Measurements from ENCODE around the gene DNAH5. TPM values are rescaled to one million over a fixed set of nuclear protein-coding genes. Genes with fewer than 3 reads are reported as not detected.
A peak's percentile ranks its signal among the peaks of the same experiment; 100 is the strongest.

The DNAH5 gene
- total and polyA plus RNA-seq, 4 donors = 0.96 to 2.6 (median 2.0) TPM

- H3K4me3 ChIP-seq (ENCODE audit: low read depth, low read length) = no peak overlapping the region
- no peak overlapping the region for H3K27ac ChIP-seq (ENCODE audit: low read depth, low read length)
- H3K27me3 ChIP-seq (ENCODE audit: control insufficient read depth, insufficient read depth, low read length) = no peaks in the 10 kb centered on the region
- 45% methylated on average over 2 of the region's 5 CpGs for WGBS (ENCODE audit: insufficient coverage)
- no peaks in the 10 kb centered on the region for H3K4me1 ChIP-seq (ENCODE audit: control insufficient read depth, insufficient read depth, low read length)
- peak in 3 of 6 donors; percentile 14 to 47 (median 20) for DNase-seq (ENCODE audit: low read depth in 4 of 6, low spot score in 6 of 6)
- no peaks in the 10 kb centered on the region for H3K9me3 ChIP-seq (ENCODE audit: control insufficient read depth, insufficient read depth, low read length)
- H3K36me3 ChIP-seq (ENCODE audit: control insufficient read depth, insufficient read depth, low read length) = no peaks in the 10 kb centered on the region
These were observed 77.7 kb downstream of the DNAH5 start for GRCh38 chr5:13866792-13867191.

GRCh38 chr5:13865312-13865711, 79.2 kb downstream of the DNAH5 start:
- Histone ChIP-seq H3K27ac (ENCODE audit: low read depth, low read length) (no peak overlapping the region), H3K9me3 (ENCODE audit: control insufficient read depth, insufficient read depth, low read length) (no peaks in the 10 kb centered on the region), H3K4me3 (ENCODE audit: low read depth, low read length) (no peak overlapping the region), H3K4me1 (ENCODE audit: control insufficient read depth, insufficient read depth, low read length) (no peaks in the 10 kb centered on the region), H3K36me3 (ENCODE audit: control insufficient read depth, insufficient read depth, low read length) (no peaks in the 10 kb centered on the region), H3K27me3 (ENCODE audit: control insufficient read depth, insufficient read depth, low read length) (no peaks in the 10 kb centered on the region)
- DNase-seq (ENCODE audit: low read depth in 4 of 6, low spot score in 6 of 6) = no peak

DNA sequence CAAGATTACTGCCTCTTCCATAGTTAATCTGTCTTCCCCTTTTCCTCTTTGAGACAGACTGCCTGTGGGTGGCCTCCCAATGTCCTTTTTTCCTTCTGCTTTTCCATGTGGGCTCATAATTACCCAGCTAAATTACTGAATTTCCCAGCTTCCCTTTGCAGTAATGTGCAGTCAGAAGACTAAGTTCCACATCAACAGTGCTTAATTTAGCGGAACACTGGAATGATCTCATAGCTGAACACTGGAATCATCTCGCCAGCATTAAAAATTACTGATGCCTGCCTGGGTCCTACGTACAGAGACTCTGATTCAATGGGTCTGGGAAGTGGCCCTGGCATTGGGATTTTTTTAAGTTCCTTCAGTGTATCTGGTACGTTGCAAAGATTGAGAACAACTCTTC, 84.3 kb downstream of the DNAH5 start:
- H3K27ac ChIP-seq (ENCODE audit: low read depth, low read length) = no peak overlapping the region
- H3K9me3 ChIP-seq (ENCODE audit: control insufficient read depth, insufficient read depth, low read length) = no peaks in the 10 kb centered on the region
- WGBS (ENCODE audit: insufficient coverage) = 73% methylated on average over 3 of the region's 4 CpGs
- H3K27me3 ChIP-seq (ENCODE audit: control insufficient read depth, insufficient read depth, low read length) = no peaks in the 10 kb centered on the region
- no peak overlapping the region for H3K4me3 ChIP-seq (ENCODE audit: low read depth, low read length)
- peak in 1 of 6 donors; percentile 75 for DNase-seq (ENCODE audit: low read depth in 4 of 6, low spot score in 6 of 6)
- no peaks in the 10 kb centered on the region for H3K36me3 ChIP-seq (ENCODE audit: control insufficient read depth, insufficient read depth, low read length)
- H3K4me1 ChIP-seq (ENCODE audit: control insufficient read depth, insufficient read depth, low read length) = no peaks in the 10 kb centered on the region

DNA sequence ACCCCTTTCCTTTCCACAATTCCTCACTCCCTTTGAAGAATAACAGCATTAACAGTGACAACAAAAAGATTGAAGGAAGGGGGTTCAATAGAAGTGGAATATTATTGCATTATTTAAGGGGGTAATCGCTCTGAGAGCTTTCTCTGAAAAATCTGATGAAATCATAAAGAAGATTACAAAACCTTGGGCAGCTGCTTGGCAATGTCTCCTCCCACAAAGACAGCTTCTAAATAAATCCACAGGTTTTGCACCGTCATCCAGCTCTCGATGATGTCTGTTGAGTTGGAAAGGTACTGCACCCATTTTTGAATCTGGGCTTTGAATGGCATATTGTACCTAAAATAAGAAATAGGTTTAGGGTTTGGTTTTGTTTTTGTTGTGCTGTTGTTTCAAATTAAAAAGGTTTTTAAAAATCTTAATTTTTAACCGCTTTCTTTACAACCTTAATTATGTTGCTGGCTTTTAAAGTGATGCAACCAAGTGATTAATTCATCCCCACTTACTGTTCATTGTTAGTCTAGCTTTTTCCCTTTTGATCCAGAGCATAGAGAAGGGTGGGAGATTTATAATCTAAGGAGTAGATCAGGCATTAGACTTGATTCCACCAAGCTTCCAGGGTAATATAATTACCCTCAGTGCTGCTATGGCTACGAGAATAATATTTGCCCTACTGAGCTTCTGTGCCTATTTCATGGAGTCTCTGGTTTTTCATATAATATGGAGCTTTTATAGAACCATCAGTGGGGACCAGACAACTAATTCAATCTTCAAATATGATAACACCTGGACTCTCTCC, 85.0 kb downstream of the DNAH5 start:
- H3K36me3 ChIP-seq (ENCODE audit: control insufficient read depth, insufficient read depth, low read length) = no peaks in the 10 kb centered on the region
- no peaks in the 10 kb centered on the region for H3K27me3 ChIP-seq (ENCODE audit: control insufficient read depth, insufficient read depth, low read length)
- H3K4me1 ChIP-seq (ENCODE audit: control insufficient read depth, insufficient read depth, low read length) = no peaks in the 10 kb centered on the region
- H3K27ac ChIP-seq (ENCODE audit: low read depth, low read length) = no peak overlapping the region
- no peaks in the 10 kb centered on the region for H3K9me3 ChIP-seq (ENCODE audit: control insufficient read depth, insufficient read depth, low read length)
- no CpG with 5 or more reads among the region's 5 CpGs for WGBS (ENCODE audit: insufficient coverage)
- no peak for DNase-seq (ENCODE audit: low read depth in 4 of 6, low spot score in 6 of 6)
- H3K4me3 ChIP-seq (ENCODE audit: low read depth, low read length) = no peak overlapping the region

DNA sequence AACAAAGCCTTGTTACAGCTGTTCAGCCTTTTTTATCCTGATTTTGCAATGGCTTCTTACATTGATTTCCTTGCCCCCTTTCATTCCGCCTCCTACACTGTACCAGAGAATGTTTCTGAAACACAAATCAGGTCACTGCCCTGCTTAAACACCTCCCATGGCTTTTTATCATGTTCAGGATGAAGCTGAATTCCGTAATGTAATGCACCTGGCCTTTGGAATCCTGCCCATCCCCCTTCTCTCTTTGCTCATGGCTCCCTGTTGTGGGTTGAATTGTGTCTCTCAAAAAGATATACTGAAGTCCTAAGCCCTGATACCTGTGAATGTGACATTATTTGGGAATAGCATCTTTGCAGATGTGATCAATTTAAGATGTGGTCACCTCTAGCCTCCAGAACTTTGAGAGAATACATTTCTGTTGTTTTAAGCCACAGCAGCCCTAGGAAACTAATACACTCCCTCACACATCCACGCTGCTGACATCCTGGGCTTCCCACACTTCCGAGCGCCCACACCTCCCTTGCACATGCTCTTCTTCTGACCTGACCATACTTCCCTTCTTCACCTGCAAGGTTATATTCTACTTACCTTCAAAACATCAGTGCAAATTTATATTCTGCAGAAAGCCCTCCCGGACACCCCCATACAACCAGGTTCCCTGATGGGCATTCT, 101.2 kb downstream of the DNAH5 start:
- Histone ChIP-seq H3K27ac (ENCODE audit: low read depth, low read length) (no peak overlapping the region), H3K27me3 (ENCODE audit: control insufficient read depth, insufficient read depth, low read length) (no peaks in the 10 kb centered on the region), H3K4me3 (ENCODE audit: low read depth, low read length) (no peak overlapping the region), H3K36me3 (ENCODE audit: control insufficient read depth, insufficient read depth, low read length) (no peaks in the 10 kb centered on the region), H3K4me1 (ENCODE audit: control insufficient read depth, insufficient read depth, low read length) (no peaks in the 10 kb centered on the region), H3K9me3 (ENCODE audit: control insufficient read depth, insufficient read depth, low read length) (no peaks in the 10 kb centered on the region)
- no peak for DNase-seq (ENCODE audit: low read depth in 4 of 6, low spot score in 6 of 6)
- 86% methylated on average over 5 of the region's 6 CpGs for WGBS (ENCODE audit: insufficient coverage)

DNA sequence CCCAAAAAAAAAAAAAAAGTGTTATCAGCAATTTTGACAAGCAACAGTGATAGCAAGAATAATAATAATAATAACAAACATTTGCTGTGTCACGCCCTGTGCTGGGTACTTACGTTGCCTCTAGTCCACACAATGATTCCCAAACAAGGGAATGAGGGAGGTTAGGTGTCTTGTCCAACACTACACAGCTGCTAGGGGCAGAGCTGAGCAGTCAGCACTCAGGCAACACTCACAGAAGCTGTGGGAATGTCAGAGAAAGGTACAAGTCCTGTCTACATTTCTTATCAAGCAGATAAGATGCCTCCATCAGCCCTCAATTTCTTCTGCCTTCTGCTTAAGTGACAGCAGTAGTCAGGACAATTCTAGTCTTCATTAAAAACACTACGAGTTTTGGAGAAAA, 111.0 kb downstream of the DNAH5 start:
- Histone ChIP-seq H3K9me3 (ENCODE audit: control insufficient read depth, insufficient read depth, low read length) (no peaks in the 10 kb centered on the region), H3K27ac (ENCODE audit: low read depth, low read length) (no peak overlapping the region)
- no CpG with 5 or more reads among the region's 3 CpGs for WGBS (ENCODE audit: insufficient coverage)

GRCh38 chr5:13831351-13831750, 113.1 kb downstream of the DNAH5 start:
- no peaks in the 10 kb centered on the region for H3K36me3 ChIP-seq (ENCODE audit: control insufficient read depth, insufficient read depth, low read length)
- H3K27me3 ChIP-seq (ENCODE audit: control insufficient read depth, insufficient read depth, low read length) = no peaks in the 10 kb centered on the region
- peak in 4 of 6 donors; percentile 4 to 74 (median 12) for DNase-seq (ENCODE audit: low read depth in 4 of 6, low spot score in 6 of 6)
- H3K4me3 ChIP-seq (ENCODE audit: low read depth, low read length) = no peak overlapping the region
- H3K4me1 ChIP-seq (ENCODE audit: control insufficient read depth, insufficient read depth, low read length) = no peaks in the 10 kb centered on the region
- no peak overlapping the region for H3K27ac ChIP-seq (ENCODE audit: low read depth, low read length)
- H3K9me3 ChIP-seq (ENCODE audit: control insufficient read depth, insufficient read depth, low read length) = no peaks in the 10 kb centered on the region
- 51% methylated on average over 3 of the region's 3 CpGs for WGBS (ENCODE audit: insufficient coverage)

More for the DNA sequence above, 111.0 kb downstream of the DNAH5 start:
- H3K27me3 ChIP-seq (ENCODE audit: control insufficient read depth, insufficient read depth, low read length) = no peaks in the 10 kb centered on the region
- H3K4me3 ChIP-seq (ENCODE audit: low read depth, low read length) = no peak overlapping the region
- no peaks in the 10 kb centered on the region for H3K36me3 ChIP-seq (ENCODE audit: control insufficient read depth, insufficient read depth, low read length)
- DNase-seq (ENCODE audit: low read depth in 4 of 6, low spot score in 6 of 6) = no peak
- H3K4me1 ChIP-seq (ENCODE audit: control insufficient read depth, insufficient read depth, low read length) = no peaks in the 10 kb centered on the region

- Histone ChIP-seq H3K9me3 (ENCODE audit: control insufficient read depth, insufficient read depth, low read length) (no peaks in the 10 kb centered on the region), H3K4me1 (ENCODE audit: control insufficient read depth, insufficient read depth, low read length) (no peaks in the 10 kb centered on the region), H3K27ac (ENCODE audit: low read depth, low read length) (no peak overlapping the region), H3K27me3 (ENCODE audit: control insufficient read depth, insufficient read depth, low read length) (no peaks in the 10 kb centered on the region), H3K36me3 (ENCODE audit: control insufficient read depth, insufficient read depth, low read length) (no peaks in the 10 kb centered on the region), H3K4me3 (ENCODE audit: low read depth, low read length) (no peak overlapping the region)
- DNase-seq (ENCODE audit: low read depth in 4 of 6, low spot score in 6 of 6) = no peak
- WGBS (ENCODE audit: insufficient coverage) = 91% methylated on average over 7 of the region's 9 CpGs
These were observed 114.0 kb downstream of the DNAH5 start for GRCh38 chr5:13830536-13830935.

DNA sequence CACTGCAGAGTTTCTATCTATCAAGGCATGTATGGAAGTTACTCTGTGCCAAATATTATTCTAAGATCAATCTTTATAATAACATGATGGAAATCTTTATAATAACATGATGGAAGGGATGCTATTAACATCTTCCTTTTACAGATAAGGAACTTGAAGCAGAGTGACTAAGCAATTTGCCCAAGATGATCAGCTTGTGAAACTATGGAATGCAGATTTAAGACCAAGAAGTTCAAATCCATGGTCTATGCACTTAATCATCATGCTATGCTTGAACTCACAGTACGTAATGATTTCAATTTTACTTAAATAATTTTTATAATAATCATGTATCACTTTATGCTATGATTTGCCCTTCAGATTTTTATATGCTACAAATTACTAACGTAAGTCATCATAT, 123.1 kb downstream of the DNAH5 start:
- no peak for DNase-seq (ENCODE audit: low read depth in 4 of 6, low spot score in 6 of 6)
- WGBS (ENCODE audit: insufficient coverage) = no CpG with 5 or more reads among the region's 2 CpGs
- Histone ChIP-seq H3K4me1 (ENCODE audit: control insufficient read depth, insufficient read depth, low read length) (no peaks in the 10 kb centered on the region), H3K4me3 (ENCODE audit: low read depth, low read length) (no peak overlapping the region), H3K27me3 (ENCODE audit: control insufficient read depth, insufficient read depth, low read length) (no peaks in the 10 kb centered on the region), H3K9me3 (ENCODE audit: control insufficient read depth, insufficient read depth, low read length) (no peaks in the 10 kb centered on the region), H3K36me3 (ENCODE audit: control insufficient read depth, insufficient read depth, low read length) (no peaks in the 10 kb centered on the region), H3K27ac (ENCODE audit: low read depth, low read length) (no peak overlapping the region)

DNA sequence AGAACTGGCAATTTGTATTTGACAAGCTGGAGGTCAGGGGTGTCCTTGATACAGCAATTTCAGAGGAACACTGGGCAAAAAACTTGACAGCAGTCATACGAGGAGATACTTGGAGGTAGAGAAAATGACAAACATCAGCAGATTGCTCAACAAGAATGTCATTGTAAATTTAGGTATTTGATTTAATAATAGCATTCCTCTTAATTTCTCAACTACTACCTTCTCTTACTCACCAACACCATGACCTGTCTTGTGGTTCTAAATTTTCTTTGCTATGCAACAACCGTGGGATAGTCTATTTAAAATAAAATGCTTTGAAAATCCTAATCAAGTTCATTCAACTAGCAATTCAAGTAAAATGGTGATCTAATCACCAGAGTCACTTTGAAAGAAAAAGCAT, 128.4 kb downstream of the DNAH5 start:
- Histone ChIP-seq H3K9me3 (ENCODE audit: control insufficient read depth, insufficient read depth, low read length) (no peaks in the 10 kb centered on the region), H3K27ac (ENCODE audit: low read depth, low read length) (no peak overlapping the region), H3K4me1 (ENCODE audit: control insufficient read depth, insufficient read depth, low read length) (no peaks in the 10 kb centered on the region), H3K4me3 (ENCODE audit: low read depth, low read length) (no peak overlapping the region), H3K36me3 (ENCODE audit: control insufficient read depth, insufficient read depth, low read length) (no peaks in the 10 kb centered on the region), H3K27me3 (ENCODE audit: control insufficient read depth, insufficient read depth, low read length) (no peaks in the 10 kb centered on the region)
- no peak for DNase-seq (ENCODE audit: low read depth in 4 of 6, low spot score in 6 of 6)
- no CpG with 5 or more reads among the region's 2 CpGs for WGBS (ENCODE audit: insufficient coverage)

Data from spinal cord (tissue), 10 donors.